GM23338 (cell line): Measurements from ENCODE around the gene MGAT3.

Experiments used
- TF ChIP-seq, protein P1 (sequence below), 2 experiments: fragments of 200-600 bp in 1 of 2; sonication (generic) in 1 of 2; conservative IDR thresholded peaks; 2 replicates each; pipeline versions ENCODE4 v1.5.1 to v1.6.1; 2016 to 2017; ENCODE audit warnings: antibody characterized with exemption in 2 of 2, low read depth in 2 of 2, mild to moderate bottlenecking in 2 of 2, moderate library complexity in 1 of 2
- TF ChIP-seq, protein P2 (sequence below): IDR thresholded peaks from one replicate; pipeline ENCODE4 v1.6.1; 2018; ENCODE audit warnings: antibody characterized with exemption; ENCODE audit not compliant: unreplicated experiment

DNA sequence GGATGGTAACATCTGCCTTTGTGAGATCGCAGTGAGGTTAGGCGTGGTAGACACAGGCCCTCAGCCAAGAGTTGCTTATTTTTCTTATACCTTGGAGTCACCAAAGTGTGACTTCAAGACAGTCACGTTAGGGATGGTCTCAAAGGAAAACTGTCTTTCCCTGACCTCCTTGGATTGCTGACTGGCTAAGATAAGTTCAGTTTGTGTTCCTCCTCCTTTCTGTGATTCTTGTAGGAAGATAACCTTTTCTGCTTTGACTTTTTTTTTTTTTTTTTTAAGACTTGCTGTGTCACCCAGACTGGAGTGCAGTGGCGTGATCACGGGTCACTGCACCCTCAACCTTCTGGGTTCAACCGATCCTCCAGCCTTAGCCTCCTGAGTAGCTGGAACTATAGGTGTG is 34.1 kb upstream of the MGAT3 start:
- TF ChIP-seq, protein P1, sequence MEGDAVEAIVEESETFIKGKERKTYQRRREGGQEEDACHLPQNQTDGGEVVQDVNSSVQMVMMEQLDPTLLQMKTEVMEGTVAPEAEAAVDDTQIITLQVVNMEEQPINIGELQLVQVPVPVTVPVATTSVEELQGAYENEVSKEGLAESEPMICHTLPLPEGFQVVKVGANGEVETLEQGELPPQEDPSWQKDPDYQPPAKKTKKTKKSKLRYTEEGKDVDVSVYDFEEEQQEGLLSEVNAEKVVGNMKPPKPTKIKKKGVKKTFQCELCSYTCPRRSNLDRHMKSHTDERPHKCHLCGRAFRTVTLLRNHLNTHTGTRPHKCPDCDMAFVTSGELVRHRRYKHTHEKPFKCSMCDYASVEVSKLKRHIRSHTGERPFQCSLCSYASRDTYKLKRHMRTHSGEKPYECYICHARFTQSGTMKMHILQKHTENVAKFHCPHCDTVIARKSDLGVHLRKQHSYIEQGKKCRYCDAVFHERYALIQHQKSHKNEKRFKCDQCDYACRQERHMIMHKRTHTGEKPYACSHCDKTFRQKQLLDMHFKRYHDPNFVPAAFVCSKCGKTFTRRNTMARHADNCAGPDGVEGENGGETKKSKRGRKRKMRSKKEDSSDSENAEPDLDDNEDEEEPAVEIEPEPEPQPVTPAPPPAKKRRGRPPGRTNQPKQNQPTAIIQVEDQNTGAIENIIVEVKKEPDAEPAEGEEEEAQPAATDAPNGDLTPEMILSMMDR (conservative IDR thresholded peaks at IDR 0.05; ENCODE audit: low read depth in 2 of 2) = no peak
- TF ChIP-seq, protein P2, sequence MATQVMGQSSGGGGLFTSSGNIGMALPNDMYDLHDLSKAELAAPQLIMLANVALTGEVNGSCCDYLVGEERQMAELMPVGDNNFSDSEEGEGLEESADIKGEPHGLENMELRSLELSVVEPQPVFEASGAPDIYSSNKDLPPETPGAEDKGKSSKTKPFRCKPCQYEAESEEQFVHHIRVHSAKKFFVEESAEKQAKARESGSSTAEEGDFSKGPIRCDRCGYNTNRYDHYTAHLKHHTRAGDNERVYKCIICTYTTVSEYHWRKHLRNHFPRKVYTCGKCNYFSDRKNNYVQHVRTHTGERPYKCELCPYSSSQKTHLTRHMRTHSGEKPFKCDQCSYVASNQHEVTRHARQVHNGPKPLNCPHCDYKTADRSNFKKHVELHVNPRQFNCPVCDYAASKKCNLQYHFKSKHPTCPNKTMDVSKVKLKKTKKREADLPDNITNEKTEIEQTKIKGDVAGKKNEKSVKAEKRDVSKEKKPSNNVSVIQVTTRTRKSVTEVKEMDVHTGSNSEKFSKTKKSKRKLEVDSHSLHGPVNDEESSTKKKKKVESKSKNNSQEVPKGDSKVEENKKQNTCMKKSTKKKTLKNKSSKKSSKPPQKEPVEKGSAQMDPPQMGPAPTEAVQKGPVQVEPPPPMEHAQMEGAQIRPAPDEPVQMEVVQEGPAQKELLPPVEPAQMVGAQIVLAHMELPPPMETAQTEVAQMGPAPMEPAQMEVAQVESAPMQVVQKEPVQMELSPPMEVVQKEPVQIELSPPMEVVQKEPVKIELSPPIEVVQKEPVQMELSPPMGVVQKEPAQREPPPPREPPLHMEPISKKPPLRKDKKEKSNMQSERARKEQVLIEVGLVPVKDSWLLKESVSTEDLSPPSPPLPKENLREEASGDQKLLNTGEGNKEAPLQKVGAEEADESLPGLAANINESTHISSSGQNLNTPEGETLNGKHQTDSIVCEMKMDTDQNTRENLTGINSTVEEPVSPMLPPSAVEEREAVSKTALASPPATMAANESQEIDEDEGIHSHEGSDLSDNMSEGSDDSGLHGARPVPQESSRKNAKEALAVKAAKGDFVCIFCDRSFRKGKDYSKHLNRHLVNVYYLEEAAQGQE = no peak
